ENCODE measurements around the gene GHRL. TPM values are rescaled to one million over a fixed set of nuclear protein-coding genes. Genes with fewer than 3 reads are reported as not detected.
A peak's percentile ranks its signal among the peaks of the same experiment; 100 is the strongest.
"Not testable (repeated sequence)": the region's sequence is repeated elsewhere in the genome, so short reads cannot be mapped to it uniquely, and the experiment has no call there.

The GHRL gene
- total RNA-seq, 1 experiment from 2014 or later = not detected

- no peak overlapping the region for H3K27ac Mint-ChIP-seq (ENCODE audit: unreplicated experiment)
- Histone ChIP-seq H3K27me3 (replicated peaks; ENCODE audit: control insufficient read depth, insufficient read depth, low read length) (no peaks in the 10 kb centered on the region), H3K9me3 (no peaks in the 10 kb centered on the region), H3K36me3 (ENCODE audit: control insufficient read depth, insufficient read depth, low read length) (peaks cover 5% of the 10 kb centered on the region), H3K4me1 (no peaks in the 10 kb centered on the region), H3K4me3 (ENCODE audit: low read depth, low read length) (no peak overlapping the region)
- no peak for DNase-seq
- H3K4me3 Mint-ChIP-seq (ENCODE audit: unreplicated experiment) = no peak overlapping the region
- POLR2A ChIA-PET = no interaction called here
- no peak for TF ChIP-seq CTCF (IDR thresholded peaks at IDR 0.05; ENCODE audit: insufficient read depth in 1 of 2, low read depth in 1 of 2, low read length in 1 of 2, severe bottlenecking in 1 of 2, unreplicated experiment in 1 of 2)
- intact Hi-C loops (cut with micrococcal nuclease; ENCODE audit: unreplicated experiment) = no loop called here
- no peaks in the 10 kb centered on the region for H3K27me3 Mint-ChIP-seq (ENCODE audit: insufficient read depth, unreplicated experiment)
- H3K36me3 Mint-ChIP-seq (ENCODE audit: insufficient read depth, unreplicated experiment) = peaks cover 80% of the 10 kb centered on the region
- H3K9me3 Mint-ChIP-seq (ENCODE audit: unreplicated experiment) = no peaks in the 10 kb centered on the region
- no TSS peak for BruUV-seq (replicated peaks)
- H3K4me1 Mint-ChIP-seq (ENCODE audit: low read depth, unreplicated experiment) = no peaks in the 10 kb centered on the region
- CTCF ChIA-PET = no interaction called here
Measured at GRCh38 chr3:10299679-10300078, 6.9 kb upstream of the GHRL start.

GRCh38 chr3:10299175-10299574, 6.4 kb upstream of the GHRL start:
- intact Hi-C loops (cut with micrococcal nuclease; ENCODE audit: unreplicated experiment) = no loop called here
- Histone ChIP-seq H3K36me3 (ENCODE audit: control insufficient read depth, insufficient read depth, low read length) (peaks cover 1% of the 10 kb centered on the region; the same call in 1 of the 2 replicates), H3K4me1 (no peaks in the 10 kb centered on the region), H3K9me3 (no peaks in the 10 kb centered on the region), H3K27me3 (replicated peaks; ENCODE audit: control insufficient read depth, insufficient read depth, low read length) (no peaks in the 10 kb centered on the region), H3K4me3 (ENCODE audit: low read depth, low read length) (no peak overlapping the region)
- TF ChIP-seq CTCF (IDR thresholded peaks at IDR 0.05; ENCODE audit: insufficient read depth in 1 of 2, low read depth in 1 of 2, low read length in 1 of 2, severe bottlenecking in 1 of 2, unreplicated experiment in 1 of 2) = peak in 1 of 2 experiments; percentile 19
- H3K27ac Mint-ChIP-seq (ENCODE audit: unreplicated experiment) = no peak overlapping the region
- peaks cover 77% of the 10 kb centered on the region for H3K36me3 Mint-ChIP-seq (ENCODE audit: insufficient read depth, unreplicated experiment)
- no TSS peak for BruUV-seq (replicated peaks)
- no peaks in the 10 kb centered on the region for H3K27me3 Mint-ChIP-seq (ENCODE audit: insufficient read depth, unreplicated experiment)
- no peaks in the 10 kb centered on the region for H3K9me3 Mint-ChIP-seq (ENCODE audit: unreplicated experiment)
- ChIA-PET CTCF (no interaction called here), POLR2A (no interaction called here)
- H3K4me1 Mint-ChIP-seq (ENCODE audit: low read depth, unreplicated experiment) = no peaks in the 10 kb centered on the region
- DNase-seq = no peak
- H3K4me3 Mint-ChIP-seq (ENCODE audit: unreplicated experiment) = no peak overlapping the region

GRCh38 chr3:10298064-10298463, 5.3 kb upstream of the GHRL start:
- H3K27me3 Mint-ChIP-seq (ENCODE audit: insufficient read depth, unreplicated experiment); H3K27ac Mint-ChIP-seq (ENCODE audit: unreplicated experiment); H3K9me3 Mint-ChIP-seq (ENCODE audit: unreplicated experiment); BruUV-seq (replicated peaks); H3K4me3 ChIP-seq (ENCODE audit: low read depth, low read length); CTCF ChIA-PET; H3K4me3 Mint-ChIP-seq (ENCODE audit: unreplicated experiment); H3K4me1 Mint-ChIP-seq (ENCODE audit: low read depth, unreplicated experiment); intact Hi-C loops (cut with micrococcal nuclease; ENCODE audit: unreplicated experiment); H3K9me3 ChIP-seq; H3K27me3 ChIP-seq (replicated peaks; ENCODE audit: control insufficient read depth, insufficient read depth, low read length); DNase-seq; H3K36me3 ChIP-seq (ENCODE audit: control insufficient read depth, insufficient read depth, low read length); H3K4me1 ChIP-seq; POLR2A ChIA-PET: not testable (repeated sequence)
- H3K36me3 Mint-ChIP-seq (ENCODE audit: insufficient read depth, unreplicated experiment) = peaks cover 70% of the 10 kb centered on the region

- intact Hi-C loops (cut with micrococcal nuclease; ENCODE audit: unreplicated experiment) = loop anchor here (5.0 kb wide), 1 partner anchor 47 kb away; the partner anchor contains the start of gene TATDN2
- no peaks in the 10 kb centered on the region for H3K27me3 Mint-ChIP-seq (ENCODE audit: insufficient read depth, unreplicated experiment)
- H3K9me3 ChIP-seq = no peaks in the 10 kb centered on the region
- H3K4me1 Mint-ChIP-seq (ENCODE audit: low read depth, unreplicated experiment) = peaks cover 17% of the 10 kb centered on the region
- ChIA-PET CTCF (no interaction called here), POLR2A (no interaction called here)
- peaks cover 26% of the 10 kb centered on the region for H3K4me1 ChIP-seq
- peaks cover 50% of the 10 kb centered on the region for H3K36me3 Mint-ChIP-seq (ENCODE audit: insufficient read depth, unreplicated experiment)
- H3K4me3 ChIP-seq (ENCODE audit: low read depth, low read length) = no peak overlapping the region
- peak overlapping the region; percentile 60 for H3K27ac Mint-ChIP-seq (ENCODE audit: unreplicated experiment)
- no peaks in the 10 kb centered on the region for H3K9me3 Mint-ChIP-seq (ENCODE audit: unreplicated experiment)
- no peak for TF ChIP-seq CTCF (IDR thresholded peaks at IDR 0.05; ENCODE audit: insufficient read depth in 1 of 2, low read depth in 1 of 2, low read length in 1 of 2, severe bottlenecking in 1 of 2, unreplicated experiment in 1 of 2)
- H3K36me3 ChIP-seq (ENCODE audit: control insufficient read depth, insufficient read depth, low read length) = no peaks in the 10 kb centered on the region
- H3K4me3 Mint-ChIP-seq (ENCODE audit: unreplicated experiment) = no peak overlapping the region
- DNase-seq = no peak
- H3K27me3 ChIP-seq (replicated peaks; ENCODE audit: control insufficient read depth, insufficient read depth, low read length) = no peaks in the 10 kb centered on the region
- BruUV-seq (replicated peaks) = no TSS peak
Measured at GRCh38 chr3:10294030-10294586, 1.4 kb upstream of the GHRL start.

Measured in Caco-2 (cell line).